M059J (cell line): Measurements from ENCODE around the gene LCOR. TPM values are rescaled to one million over a fixed set of nuclear protein-coding genes. Genes with fewer than 3 reads are reported as not detected.
"Not testable (repeated sequence)": the region's sequence is repeated elsewhere in the genome, so short reads cannot be mapped to it uniquely, and the experiment has no call there.

Source experiments
- DNase-seq: peaks from one replicate; pipeline ENCODE4 v3.0.0-alpha.2; 2012; ENCODE audit warnings: low read depth
- total RNA-seq: library from RNA; depleted of rRNA; stranded (reverse); fragments of >200 nt; shearing (Covaris generic); gene quantifications from 2 replicates; pipeline ENCODE4 v1.2.3, GENCODE V29; 2014

LCOR gene
- total RNA-seq, 1 experiment from 2014 or later, result 15.8 TPM

- DNase-seq, result no peak
Observed at GRCh38 chr10:96935148-96935547, 103.0 kb downstream of the LCOR start.

- no peak for DNase-seq
Observed at GRCh38 chr10:96935810-96936209, 103.7 kb downstream of the LCOR start.

GRCh38 chr10:96943161-96943560, 111.1 kb downstream of the LCOR start:
- not testable (repeated sequence) for DNase-seq

GRCh38 chr10:96947036-96947435, 114.9 kb downstream of the LCOR start:
- no peak for DNase-seq

- DNase-seq, result no peak
Observed at GRCh38 chr10:96949039-96949683, 117.1 kb downstream of the LCOR start.

- DNase-seq, result no peak
Observed at GRCh38 chr10:96951954-96952353, 119.9 kb downstream of the LCOR start.

- no peak for DNase-seq
Observed at GRCh38 chr10:96955794-96956193, 123.7 kb downstream of the LCOR start.

- DNase-seq, result no peak
Observed at GRCh38 chr10:96958071-96958470, 126.0 kb downstream of the LCOR start.

GRCh38 chr10:96959733-96960132, 127.6 kb downstream of the LCOR start:
- no peak for DNase-seq

- no peak for DNase-seq
Observed at GRCh38 chr10:96960872-96961271, 128.8 kb downstream of the LCOR start.

- no peak for DNase-seq
Observed at GRCh38 chr10:96964131-96964530, 132.0 kb downstream of the LCOR start.

GRCh38 chr10:96967847-96968246, 135.7 kb downstream of the LCOR start:
- DNase-seq, result peak; percentile 44

GRCh38 chr10:96968682-96969423, 136.8 kb downstream of the LCOR start:
- DNase-seq, result no peak

GRCh38 chr10:96971324-96971723, 139.2 kb downstream of the LCOR start:
- DNase-seq, result no peak

GRCh38 chr10:96972264-96972663, 140.2 kb downstream of the LCOR start:
- no peak for DNase-seq

- no peak for DNase-seq
Observed at GRCh38 chr10:96973809-96974747, 142.0 kb downstream of the LCOR start.

- no peak for DNase-seq
Observed at GRCh38 chr10:96975136-96975535, 143.0 kb downstream of the LCOR start.

- DNase-seq, result no peak
Observed at GRCh38 chr10:96978621-96979154, 146.6 kb downstream of the LCOR start.

GRCh38 chr10:96982149-96982930, 150.2 kb downstream of the LCOR start:
- DNase-seq, result no peak

GRCh38 chr10:96984541-96985131, 152.5 kb downstream of the LCOR start:
- DNase-seq, result no peak
